Left ventricle myocardium inferior (tissue), 1 donor: ENCODE data around the gene RNU1-4. TPM values are rescaled to one million over a fixed set of nuclear protein-coding genes. Genes with fewer than 3 reads are reported as not detected.
"Not testable (repeated sequence)": the region's sequence is repeated elsewhere in the genome, so short reads cannot be mapped to it uniquely, and the experiment has no call there.

Source experiments
- DNase-seq: peaks from one replicate; pipeline ENCODE4 v3.0.0-alpha.2; 2020
- H3K27ac ChIP-seq: fragments of 200-600 bp; replicated peaks from 2 replicates; pipeline ENCODE4 v1.8.0; 2021
- H3K27me3 ChIP-seq: fragments of 200-600 bp; 2 replicates; pipeline ENCODE4 v1.8.0; 2021; ENCODE audit warnings: low read depth
- H3K36me3 ChIP-seq: fragments of 200-600 bp; 2 replicates; pipeline ENCODE4 v1.8.0; 2021
- H3K4me1 ChIP-seq: fragments of 200-600 bp; 2 replicates; pipeline ENCODE4 v1.8.0; 2021
- H3K4me3 ChIP-seq: fragments of 200-600 bp; 2 replicates; pipeline ENCODE4 v1.8.0; 2021; ENCODE audit warnings: mild to moderate bottlenecking, moderate library complexity
- H3K9me3 ChIP-seq: fragments of 200-600 bp; replicated peaks from 2 replicates; pipeline ENCODE4 v1.8.0; 2021
- intact Hi-C: fragments of 100-400 bp; cut with micrococcal nuclease; formaldehyde crosslinking; loops from one replicate; pipeline ENCODE4 v1.11.0; 2022
- long read RNA-seq: library from polyadenylated mRNA; unstranded; transcript quantifications from one replicate; pipeline ENCODE4 v2.0.0, GENCODE V29; 2021
- total RNA-seq: library from RNA; stranded (reverse); fragmentation: NEBNext Ultra II Directional; extraction: Animal tissue kit (Norgen Biotek cat#: 25700); gene quantifications from one replicate; pipeline ENCODE4 v1.2.1, GENCODE V29; 2021
- donor health status: DM: no; HTN: yes; CAD: no; lungs with severe emphysema.

The RNU1-4 gene
- 6,072 TPM for total RNA-seq
- long read RNA-seq: 0 reads

GRCh38 chr1:16740047-16740964 lies at the start of gene RNU1-4:
Gene RNU1-4, plus strand, starts transcription at chr1:16740516.
- DNase-seq, H3K27me3 ChIP-seq, H3K27ac ChIP-seq, H3K9me3 ChIP-seq, intact Hi-C loops, H3K36me3 ChIP-seq, H3K4me1 ChIP-seq, H3K4me3 ChIP-seq: not testable (repeated sequence)

GRCh38 chr1:16690971-16691682 lies 49.2 kb upstream of the RNU1-4 start:
- DNase-seq, H3K27ac ChIP-seq, H3K36me3 ChIP-seq, intact Hi-C loops, H3K4me3 ChIP-seq, H3K4me1 ChIP-seq, H3K9me3 ChIP-seq: not testable (repeated sequence)
- H3K27me3 ChIP-seq: peaks cover 15% of the 10 kb centered on the region

- H3K9me3 ChIP-seq, DNase-seq, intact Hi-C loops, H3K27ac ChIP-seq, H3K4me1 ChIP-seq, H3K36me3 ChIP-seq, H3K4me3 ChIP-seq: not testable (repeated sequence)
- peaks cover 18% of the 10 kb centered on the region for H3K27me3 ChIP-seq
Observed at GRCh38 chr1:16692283-16692682, 48.0 kb upstream of the RNU1-4 start.

GRCh38 chr1:16692717-16693448 lies 47.4 kb upstream of the RNU1-4 start:
- H3K4me1 ChIP-seq, H3K4me3 ChIP-seq, H3K27ac ChIP-seq, DNase-seq, H3K36me3 ChIP-seq, H3K9me3 ChIP-seq, intact Hi-C loops: not testable (repeated sequence)
- peaks cover 18% of the 10 kb centered on the region for H3K27me3 ChIP-seq

- H3K27ac ChIP-seq, H3K4me3 ChIP-seq, H3K4me1 ChIP-seq, DNase-seq, H3K36me3 ChIP-seq, intact Hi-C loops, H3K9me3 ChIP-seq: not testable (repeated sequence)
- H3K27me3 ChIP-seq: peaks cover 18% of the 10 kb centered on the region
Observed at GRCh38 chr1:16693449-16694307, 46.6 kb upstream of the RNU1-4 start.

GRCh38 chr1:16694308-16694702 lies 46.0 kb upstream of the RNU1-4 start:
- H3K36me3 ChIP-seq, intact Hi-C loops, DNase-seq, H3K9me3 ChIP-seq, H3K4me3 ChIP-seq, H3K4me1 ChIP-seq, H3K27ac ChIP-seq: not testable (repeated sequence)
- peaks cover 20% of the 10 kb centered on the region for H3K27me3 ChIP-seq

- H3K9me3 ChIP-seq, H3K4me3 ChIP-seq, DNase-seq, intact Hi-C loops, H3K4me1 ChIP-seq, H3K27ac ChIP-seq, H3K36me3 ChIP-seq: not testable (repeated sequence)
- peaks cover 19% of the 10 kb centered on the region for H3K27me3 ChIP-seq
Observed at GRCh38 chr1:16696507-16697150, 43.7 kb upstream of the RNU1-4 start.

GRCh38 chr1:16697152-16697551 lies 43.2 kb upstream of the RNU1-4 start:
- H3K27me3 ChIP-seq: peaks cover 19% of the 10 kb centered on the region
- H3K4me1 ChIP-seq, H3K27ac ChIP-seq, H3K36me3 ChIP-seq, H3K4me3 ChIP-seq, H3K9me3 ChIP-seq, intact Hi-C loops, DNase-seq: not testable (repeated sequence)

GRCh38 chr1:16699440-16699839 lies 40.9 kb upstream of the RNU1-4 start:
- intact Hi-C loops, H3K27ac ChIP-seq, DNase-seq, H3K4me3 ChIP-seq, H3K9me3 ChIP-seq, H3K4me1 ChIP-seq, H3K36me3 ChIP-seq: not testable (repeated sequence)
- H3K27me3 ChIP-seq: peaks cover 16% of the 10 kb centered on the region

- H3K9me3 ChIP-seq, DNase-seq, H3K27ac ChIP-seq, H3K4me3 ChIP-seq, H3K36me3 ChIP-seq, H3K4me1 ChIP-seq, intact Hi-C loops: not testable (repeated sequence)
- peaks cover 16% of the 10 kb centered on the region for H3K27me3 ChIP-seq
Observed at GRCh38 chr1:16700138-16700895, 40.0 kb upstream of the RNU1-4 start.

GRCh38 chr1:16701189-16701588 lies 39.1 kb upstream of the RNU1-4 start:
- H3K27ac ChIP-seq, intact Hi-C loops, H3K4me1 ChIP-seq, H3K36me3 ChIP-seq, DNase-seq, H3K9me3 ChIP-seq, H3K4me3 ChIP-seq: not testable (repeated sequence)
- peaks cover 16% of the 10 kb centered on the region for H3K27me3 ChIP-seq

- DNase-seq, H3K9me3 ChIP-seq, H3K4me1 ChIP-seq, H3K36me3 ChIP-seq, intact Hi-C loops, H3K4me3 ChIP-seq, H3K27ac ChIP-seq: not testable (repeated sequence)
- H3K27me3 ChIP-seq: peaks cover 14% of the 10 kb centered on the region
Observed at GRCh38 chr1:16702280-16702679, 38.0 kb upstream of the RNU1-4 start.
